ENCODE results near the gene INSC. TPM values are rescaled to one million over a fixed set of nuclear protein-coding genes. Genes with fewer than 3 reads are reported as not detected.
A peak's percentile ranks its signal among the peaks of the same experiment; 100 is the strongest.

Gene INSC
- polyA plus RNA-seq, 3 donors from 2014 or later: 0.59 to 1.4 TPM; not detected in 1

GRCh38 chr11:15118431-15118830, 3.7 kb downstream of the INSC start:
- H3K27me3 Mint-ChIP-seq (ENCODE audit: low read depth in 3 of 3): peaks cover 2 to 15% (median 9%) of the 10 kb centered on the region in 3 donors
- peak; percentile 15 to 40 (median 34) for DNase-seq
- no peak overlapping the region for H3K4me3 Mint-ChIP-seq
- H3K4me1 Mint-ChIP-seq: peaks cover 24 to 46% of the 10 kb centered on the region in 2 donors
- no peaks in the 10 kb centered on the region for H3K9me3 Mint-ChIP-seq
- peak overlapping the region in 1 of 6 donors; percentile 66 for H3K27ac Mint-ChIP-seq
- H3K36me3 Mint-ChIP-seq: no peaks in the 10 kb centered on the region

GRCh38 chr11:15119352-15119751, 4.6 kb downstream of the INSC start:
- no peaks in the 10 kb centered on the region for H3K9me3 Mint-ChIP-seq
- peaks cover 2 to 17% (median 8%) of the 10 kb centered on the region in 3 donors for H3K27me3 Mint-ChIP-seq (ENCODE audit: low read depth in 3 of 3)
- no peaks in the 10 kb centered on the region for H3K36me3 Mint-ChIP-seq
- DNase-seq: peak; percentile 10 to 30 (median 23)
- H3K4me1 Mint-ChIP-seq: peaks cover 16 to 36% of the 10 kb centered on the region in 2 donors
- H3K4me3 Mint-ChIP-seq: peak overlapping the region in 3 of 5 donors; percentile 2 to 27 (median 22)
- H3K27ac Mint-ChIP-seq: peak overlapping the region in 2 of 6 donors; percentile 61 to 66

DNA sequence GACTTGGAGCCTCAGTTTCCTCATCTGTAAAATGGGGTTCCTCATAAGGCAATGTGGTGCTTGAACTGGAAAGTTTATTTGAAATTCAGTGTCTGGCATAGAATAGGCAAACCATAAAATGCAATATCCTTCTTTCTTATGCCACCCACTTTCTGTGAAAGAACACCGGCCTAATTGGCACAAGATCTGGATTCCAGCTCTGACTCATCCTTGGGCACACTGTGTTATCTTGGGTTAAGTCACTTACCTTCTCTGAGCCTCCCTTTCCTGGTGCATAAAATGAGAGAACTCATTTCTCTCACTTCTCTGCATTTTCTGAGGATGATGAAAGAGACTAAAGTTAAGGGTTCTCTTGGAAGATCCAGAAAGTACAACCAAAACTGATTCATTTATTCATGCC, 5.1 kb downstream of the INSC start:
- Mint-ChIP-seq H3K4me3 (peak overlapping the region in 2 of 5 donors; percentile 2 to 22), H3K27me3 (ENCODE audit: low read depth in 3 of 3) (peaks cover 2 to 18% (median 8%) of the 10 kb centered on the region in 3 donors), H3K27ac (peak overlapping the region in 2 of 6 donors; percentile 61 to 66), H3K36me3 (no peaks in the 10 kb centered on the region), H3K9me3 (no peaks in the 10 kb centered on the region), H3K4me1 (peaks cover 16 to 34% of the 10 kb centered on the region in 2 donors)
- DNase-seq: no peak

DNA sequence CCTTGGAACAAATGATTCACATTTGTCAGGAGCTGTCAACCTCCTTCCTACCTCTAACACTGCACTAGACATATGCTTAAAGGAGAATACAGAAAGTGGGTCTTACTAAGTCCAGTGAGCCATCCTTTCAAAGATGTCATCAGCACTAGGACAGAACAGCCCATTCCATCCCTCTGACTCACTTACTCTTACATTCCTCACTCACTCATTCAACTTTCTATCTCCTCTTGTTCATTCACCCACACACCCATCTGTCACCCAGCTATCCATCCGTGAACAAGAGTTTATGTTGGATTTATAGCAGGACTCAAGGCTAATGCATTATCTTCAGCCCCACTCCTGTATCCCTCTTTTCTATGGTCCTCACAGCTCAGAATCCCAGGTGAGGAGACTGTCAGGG, 9.1 kb downstream of the INSC start:
- DNase-seq: no peak
- Mint-ChIP-seq H3K4me1 (peaks cover 8 to 18% of the 10 kb centered on the region in 2 donors), H3K4me3 (no peak overlapping the region), H3K9me3 (no peaks in the 10 kb centered on the region), H3K27ac (no peak overlapping the region), H3K36me3 (no peaks in the 10 kb centered on the region), H3K27me3 (ENCODE audit: low read depth in 3 of 3) (peaks cover 0 to 13% (median 6%) of the 10 kb centered on the region in 3 donors)

DNA sequence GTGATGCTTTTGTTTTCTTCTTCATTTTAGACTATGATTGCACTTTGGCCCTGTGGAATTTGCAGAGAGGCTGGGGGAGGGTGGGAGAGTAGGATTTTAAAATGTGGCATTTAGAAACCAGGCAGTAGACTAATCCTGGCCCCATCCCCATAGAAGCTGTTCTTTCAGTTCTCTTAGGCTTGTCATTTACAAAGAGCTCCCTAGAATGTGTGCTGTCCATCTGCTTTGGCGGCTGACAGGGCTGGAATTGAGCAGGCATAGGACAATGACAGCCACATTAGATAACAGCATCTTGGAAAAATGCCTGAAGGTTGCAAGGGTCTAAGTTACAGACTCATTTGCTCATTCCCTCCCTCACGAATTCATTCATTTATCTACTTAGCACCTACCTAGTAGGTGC, 9.8 kb downstream of the INSC start:
- DNase-seq: no peak
- no peak overlapping the region for H3K4me3 Mint-ChIP-seq
- H3K4me1 Mint-ChIP-seq: peaks cover 4 to 11% of the 10 kb centered on the region in 2 donors
- no peak overlapping the region for H3K27ac Mint-ChIP-seq
- no peaks in the 10 kb centered on the region for H3K36me3 Mint-ChIP-seq
- H3K27me3 Mint-ChIP-seq (ENCODE audit: low read depth in 3 of 3): peaks cover 0 to 13% (median 4%) of the 10 kb centered on the region in 3 donors
- H3K9me3 Mint-ChIP-seq: no peaks in the 10 kb centered on the region

- H3K27me3 Mint-ChIP-seq (ENCODE audit: low read depth in 3 of 3): peaks cover 0 to 12% (median 6%) of the 10 kb centered on the region in 3 donors
- no peaks in the 10 kb centered on the region for H3K4me1 Mint-ChIP-seq
- H3K4me3 Mint-ChIP-seq: no peak overlapping the region
- no peaks in the 10 kb centered on the region for H3K36me3 Mint-ChIP-seq
- no peak for DNase-seq
- H3K9me3 Mint-ChIP-seq: no peaks in the 10 kb centered on the region
- no peak overlapping the region for H3K27ac Mint-ChIP-seq
Measured at GRCh38 chr11:15127341-15127740, 12.6 kb downstream of the INSC start.

DNA sequence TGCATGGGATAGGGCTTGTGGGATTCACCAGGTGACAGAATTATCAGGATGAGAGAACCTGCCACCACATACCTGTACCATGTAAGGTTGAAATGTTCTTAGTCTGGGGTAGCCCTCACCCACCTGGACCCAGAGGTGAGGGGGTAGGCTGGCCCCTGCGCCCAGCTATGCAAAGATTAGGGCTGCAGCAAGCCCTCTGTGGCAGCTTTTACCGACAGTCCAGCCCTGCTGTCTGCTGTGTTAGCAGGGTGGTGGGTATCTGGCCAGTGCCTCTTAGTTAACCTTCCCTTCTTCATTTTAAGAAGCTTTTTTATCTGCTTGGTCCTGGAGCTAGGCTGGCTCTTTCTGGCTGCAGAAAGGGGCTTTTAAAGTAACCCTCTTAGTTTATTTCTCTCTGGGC, 13.9 kb downstream of the INSC start:
- H3K9me3 Mint-ChIP-seq: peaks cover 0 to 1% (median 0%) of the 10 kb centered on the region in 6 donors
- DNase-seq: no peak
- H3K36me3 Mint-ChIP-seq: no peaks in the 10 kb centered on the region
- H3K27me3 Mint-ChIP-seq (ENCODE audit: low read depth in 3 of 3): peaks cover 2 to 8% (median 5%) of the 10 kb centered on the region in 3 donors
- no peak overlapping the region for H3K4me3 Mint-ChIP-seq
- no peaks in the 10 kb centered on the region for H3K4me1 Mint-ChIP-seq
- no peak overlapping the region for H3K27ac Mint-ChIP-seq

DNA sequence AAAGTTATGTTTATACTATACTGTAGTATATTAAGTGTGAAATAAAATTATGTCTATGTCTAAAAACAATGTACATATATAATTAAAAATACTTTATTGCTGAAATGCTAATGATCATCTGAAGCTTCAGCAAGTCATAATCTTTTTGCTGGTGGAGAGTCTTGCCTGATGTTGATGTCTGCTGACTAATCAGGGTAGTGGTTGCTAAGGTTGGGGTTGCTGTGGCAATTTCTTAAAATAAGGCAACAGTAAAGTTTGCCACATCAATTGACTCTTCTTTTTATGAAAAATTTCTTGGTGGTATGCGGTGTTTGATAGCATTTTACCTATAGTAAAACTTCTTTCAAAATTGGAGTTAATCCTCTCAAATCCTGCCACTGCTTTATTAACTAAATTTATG, 21.4 kb downstream of the INSC start:
- no peaks in the 10 kb centered on the region for H3K4me1 Mint-ChIP-seq
- H3K4me3 Mint-ChIP-seq: no peak overlapping the region
- DNase-seq: no peak
- no peak overlapping the region for H3K27ac Mint-ChIP-seq
- H3K27me3 Mint-ChIP-seq (ENCODE audit: low read depth in 3 of 3): peaks cover 1 to 7% (median 5%) of the 10 kb centered on the region in 3 donors
- no peaks in the 10 kb centered on the region for H3K36me3 Mint-ChIP-seq
- H3K9me3 Mint-ChIP-seq: peaks cover 0 to 2% (median 0%) of the 10 kb centered on the region in 6 donors

- no peaks in the 10 kb centered on the region for H3K4me1 Mint-ChIP-seq
- no peak for DNase-seq
Measured at GRCh38 chr11:15139096-15139770, 24.5 kb downstream of the INSC start.

GRCh38 chr11:15139958-15140659, 25.4 kb downstream of the INSC start:
- no peaks in the 10 kb centered on the region for H3K36me3 Mint-ChIP-seq
- DNase-seq: no peak
- no peak overlapping the region for H3K27ac Mint-ChIP-seq
- H3K9me3 Mint-ChIP-seq: peaks cover 0 to 2% (median 0%) of the 10 kb centered on the region in 6 donors
- H3K4me1 Mint-ChIP-seq: no peaks in the 10 kb centered on the region
- no peak overlapping the region for H3K4me3 Mint-ChIP-seq
- peaks cover 0 to 4% (median 3%) of the 10 kb centered on the region in 3 donors for H3K27me3 Mint-ChIP-seq (ENCODE audit: low read depth in 3 of 3)

More at GRCh38 chr11:15139096-15139770, 24.5 kb downstream of the INSC start:
- Mint-ChIP-seq H3K36me3 (no peaks in the 10 kb centered on the region), H3K27me3 (ENCODE audit: low read depth in 3 of 3) (peaks cover 0 to 4% (median 3%) of the 10 kb centered on the region in 3 donors), H3K27ac (no peak overlapping the region), H3K9me3 (peaks cover 0 to 2% (median 0%) of the 10 kb centered on the region in 6 donors), H3K4me3 (no peak overlapping the region)

DNA sequence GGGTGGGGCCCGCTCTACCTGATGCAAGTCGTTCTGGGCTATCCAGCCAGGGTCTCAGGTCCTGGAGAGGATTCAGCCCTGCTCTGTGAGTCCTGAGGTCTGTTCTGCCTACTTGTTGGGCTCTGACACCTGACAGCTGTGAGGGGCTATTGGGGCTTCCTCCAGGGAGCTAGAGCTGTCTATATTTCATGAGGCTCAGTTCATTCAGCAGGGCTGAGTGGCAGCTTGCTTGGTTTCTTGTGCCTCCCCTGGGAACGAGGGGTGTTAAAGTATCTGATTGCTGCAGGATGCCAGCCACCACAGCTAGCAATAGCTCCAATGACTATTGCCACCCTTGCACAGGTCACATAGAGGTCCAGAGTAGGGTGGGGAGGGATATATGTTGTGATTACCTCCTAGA, 26.7 kb downstream of the INSC start:
- no peak overlapping the region for H3K4me3 Mint-ChIP-seq
- peaks cover 0 to 4% (median 4%) of the 10 kb centered on the region in 3 donors for H3K27me3 Mint-ChIP-seq (ENCODE audit: low read depth in 3 of 3)
- no peak for DNase-seq
- H3K27ac Mint-ChIP-seq: no peak overlapping the region
- H3K36me3 Mint-ChIP-seq: no peaks in the 10 kb centered on the region
- H3K4me1 Mint-ChIP-seq: no peaks in the 10 kb centered on the region
- H3K9me3 Mint-ChIP-seq: peaks cover 0 to 2% (median 0%) of the 10 kb centered on the region in 6 donors

DNA sequence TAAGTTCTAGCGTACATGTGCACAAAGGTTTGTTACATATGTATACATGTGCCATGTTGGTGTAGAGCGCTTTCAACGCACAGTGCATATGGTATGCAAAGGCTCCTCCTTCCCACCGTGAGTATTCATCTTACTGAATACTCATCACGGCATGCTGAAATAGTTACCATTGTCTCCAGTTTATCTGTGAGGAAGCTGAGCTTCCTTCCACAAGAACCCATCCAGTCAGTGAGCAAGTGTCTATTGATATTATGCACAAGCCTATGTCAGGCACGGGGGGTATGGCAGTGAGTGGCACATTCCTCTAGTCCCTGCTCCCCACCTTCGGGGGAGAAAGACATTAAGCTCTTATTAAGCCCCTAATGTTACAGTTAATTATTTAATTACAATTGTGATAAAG, 28.1 kb downstream of the INSC start:
- H3K27me3 Mint-ChIP-seq (ENCODE audit: low read depth in 3 of 3): peaks cover 0 to 4% (median 2%) of the 10 kb centered on the region in 3 donors
- H3K4me3 Mint-ChIP-seq: no peak overlapping the region
- H3K36me3 Mint-ChIP-seq: no peaks in the 10 kb centered on the region

GRCh38 chr11:15143855-15144254, 29.1 kb downstream of the INSC start:
- H3K36me3 Mint-ChIP-seq: no peaks in the 10 kb centered on the region
- H3K27me3 Mint-ChIP-seq (ENCODE audit: low read depth in 3 of 3): peaks cover 0 to 2% (median 1%) of the 10 kb centered on the region in 3 donors
- H3K4me1 Mint-ChIP-seq: no peaks in the 10 kb centered on the region
- H3K27ac Mint-ChIP-seq: no peak overlapping the region
- peaks cover 0 to 2% (median 0%) of the 10 kb centered on the region in 6 donors for H3K9me3 Mint-ChIP-seq
- no peak for DNase-seq
- H3K4me3 Mint-ChIP-seq: no peak overlapping the region

More for the DNA sequence above, 28.1 kb downstream of the INSC start:
- Mint-ChIP-seq H3K9me3 (peaks cover 0 to 1% (median 0%) of the 10 kb centered on the region in 6 donors), H3K4me1 (no peaks in the 10 kb centered on the region), H3K27ac (no peak overlapping the region)
- DNase-seq: no peak

DNA sequence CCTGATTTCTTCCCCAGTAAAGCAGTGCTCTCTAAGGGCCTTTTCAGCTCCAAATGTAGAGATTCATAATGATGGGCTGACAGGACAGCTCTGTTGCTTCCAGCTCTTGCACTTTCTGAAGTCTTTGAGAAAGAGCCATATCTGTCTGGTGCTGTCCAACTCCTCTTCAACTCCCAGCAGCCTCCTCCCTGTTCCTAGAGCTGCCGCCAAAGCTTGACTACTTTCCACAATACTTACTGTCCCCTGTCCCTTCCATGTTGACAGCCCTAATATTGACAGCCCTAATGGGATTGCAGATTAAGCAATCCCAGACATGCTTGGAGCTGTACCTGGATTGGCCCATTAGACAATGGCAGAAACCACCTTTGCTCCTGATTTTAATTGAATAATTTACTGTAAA, 29.6 kb downstream of the INSC start:
- Mint-ChIP-seq H3K4me3 (no peak overlapping the region), H3K27me3 (ENCODE audit: low read depth in 3 of 3) (peaks cover 0 to 1% (median 0%) of the 10 kb centered on the region in 3 donors), H3K4me1 (peaks cover 1 to 2% of the 10 kb centered on the region in 2 donors)

More for the DNA sequence above, 29.6 kb downstream of the INSC start:
- Mint-ChIP-seq H3K36me3 (no peaks in the 10 kb centered on the region), H3K9me3 (peaks cover 0 to 2% (median 0%) of the 10 kb centered on the region in 6 donors), H3K27ac (no peak overlapping the region)
- no peak for DNase-seq
